Lung (tissue), 12 donors: ENCODE data around the gene C11orf91. TPM values are rescaled to one million over a fixed set of nuclear protein-coding genes. Genes with fewer than 3 reads are reported as not detected.
"Not testable (repeated sequence)": the region's sequence is repeated elsewhere in the genome, so short reads cannot be mapped to it uniquely, and the experiment has no call there.

ENCODE experiments used
- ATAC-seq: fragments of 200-7000 bp; cut with Tn5 transposase; one replicate; pipeline ENCODE4 v1.9.1; 2020; ENCODE audit warnings: moderate number of reproducible peaks; ENCODE audit not compliant: insufficient read depth, low FRiP score
- DNase-seq, 3 donors: peaks; one replicate each; pipeline ENCODE4 v3.0.0-alpha.2; 2013 to 2017
- H3K27ac ChIP-seq, 2 donors: one replicate each; pipeline ENCODE4 v1.5.1; 2013; ENCODE audit warnings: mild to moderate bottlenecking in 2 of 2, moderate library complexity in 2 of 2, control low read depth in 1 of 2, inconsistent platforms in 1 of 2, low read depth in 1 of 2, low read length in 1 of 2
- H3K27me3 ChIP-seq, 3 donors: one replicate each; pipeline ENCODE4 v1.5.1; 2013; ENCODE audit warnings: low read length in 2 of 3; ENCODE audit not compliant: control insufficient read depth in 3 of 3, insufficient read depth in 3 of 3
- H3K36me3 ChIP-seq, 4 donors: one replicate each; pipeline ENCODE4 v1.5.1; 2013; ENCODE audit warnings: low read length in 4 of 4, mild to moderate bottlenecking in 1 of 4, moderate library complexity in 1 of 4; ENCODE audit not compliant: control insufficient read depth in 4 of 4, insufficient read depth in 4 of 4
- H3K4me1 ChIP-seq, 5 donors: one replicate each; pipeline ENCODE4 v1.5.1; 2013; ENCODE audit warnings: low read length in 5 of 5, mild to moderate bottlenecking in 2 of 5, moderate library complexity in 1 of 5; ENCODE audit not compliant: control insufficient read depth in 5 of 5, insufficient read depth in 5 of 5
- H3K4me3 ChIP-seq: one replicate; pipeline ENCODE4 v1.5.1; 2013; ENCODE audit warnings: mild to moderate bottlenecking, control low read depth, moderate library complexity
- H3K9ac ChIP-seq, 2 donors: one replicate each; pipeline ENCODE4 v1.5.1; 2013; ENCODE audit warnings: low read length in 2 of 2, control low read depth in 1 of 2; ENCODE audit not compliant: insufficient read depth in 1 of 2
- H3K9me3 ChIP-seq, 4 donors: one replicate each; pipeline ENCODE4 v1.5.1; 2013; ENCODE audit warnings: low read length in 3 of 4, mild to moderate bottlenecking in 1 of 4, moderate library complexity in 1 of 4; ENCODE audit not compliant: control insufficient read depth in 4 of 4, insufficient read depth in 3 of 4
- WGBS, 2 donors: extraction: QIAGEN DNeasy Blood & Tissue Kit; methylation state at CpG; one replicate each; pipeline ENCODE4 v1.1.7; 2013; 5-methylcytosine and 5-hydroxymethylcytosine counted together
- polyA plus RNA-seq, 2 donors: library from polyadenylated mRNA; stranded (reverse); fragments of 200-250 nt; gene quantifications; one replicate each; pipeline ENCODE4 v1.2.1, GENCODE V29; 2013
- total RNA-seq, 2 donors: library from RNA; depleted of rRNA in 1 of 2; stranded (reverse); fragments of >200 nt in 1 of 2; gene quantifications; one replicate each; pipeline ENCODE4 v1.2.1, GENCODE V29; 2014 to 2021
- TF ChIP-seq, protein P1 (sequence below): IDR thresholded peaks from 2 replicates; pipeline ENCODE4 v1.5.1; 2012; ENCODE audit warnings: mild to moderate bottlenecking; ENCODE audit errors: control extremely low read depth, extremely low read depth
- donor health status: control.
- donor health status: control.
- donor health status: Bipolar disorder and iron deficiency.
- donor health status: healthy.
- donor health status: DM: yes; HTN: yes; CAD: no.

Gene C11orf91
- total and polyA plus RNA-seq, 4 donors, result 0.58 to 3.6 TPM; not detected in 2

DNA sequence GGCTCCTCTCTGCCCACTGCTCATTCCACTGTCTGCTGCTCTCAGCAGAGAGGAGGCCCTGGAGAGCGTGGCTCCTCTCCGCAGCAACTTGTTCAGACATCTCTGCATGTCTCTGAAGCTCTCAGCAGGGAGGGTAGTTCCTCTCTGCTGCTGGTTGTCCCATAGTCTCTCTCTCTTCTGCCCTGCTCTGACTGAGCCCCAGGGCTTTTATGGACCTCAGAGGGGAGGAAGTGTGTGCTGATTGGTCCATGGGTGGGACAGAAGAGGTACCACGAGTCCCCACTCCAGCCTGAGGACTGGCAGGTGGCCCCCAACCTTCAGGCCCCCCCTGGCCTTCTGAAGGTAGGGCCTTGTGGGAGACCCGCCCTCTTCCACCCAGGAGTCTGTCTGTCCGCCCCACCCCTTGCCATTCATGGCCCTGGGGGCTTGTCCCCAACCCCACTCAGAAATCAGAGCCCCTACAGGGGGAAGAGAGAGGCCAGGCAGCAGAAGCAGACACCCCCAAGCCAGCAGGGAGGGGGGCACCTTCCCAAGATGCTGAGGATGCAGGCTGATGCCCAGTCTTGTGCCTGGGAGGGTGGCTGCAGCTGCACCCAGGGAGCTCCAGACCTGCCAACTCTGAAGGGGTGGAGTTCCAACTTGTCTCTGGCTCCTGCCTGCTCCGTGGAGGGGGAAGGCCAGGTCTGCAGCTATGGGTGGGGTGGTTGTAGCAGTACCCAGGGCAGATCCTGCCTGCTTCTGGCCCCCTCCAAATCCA, 35.1 kb downstream of the C11orf91 start:
- Histone ChIP-seq H3K9ac (no peak overlapping the region), H3K36me3 (no peaks in the 10 kb centered on the region), H3K4me3 (no peak overlapping the region), H3K27ac (no peak overlapping the region), H3K27me3 (no peaks in the 10 kb centered on the region), H3K9me3 (no peaks in the 10 kb centered on the region), H3K4me1 (no peaks in the 10 kb centered on the region)
- DNase-seq (no peak), ATAC-seq (no peak)
- 79 to 86% methylated on average over 6 of the region's 6 CpGs for WGBS, 2 donors
- TF ChIP-seq, protein P1, sequence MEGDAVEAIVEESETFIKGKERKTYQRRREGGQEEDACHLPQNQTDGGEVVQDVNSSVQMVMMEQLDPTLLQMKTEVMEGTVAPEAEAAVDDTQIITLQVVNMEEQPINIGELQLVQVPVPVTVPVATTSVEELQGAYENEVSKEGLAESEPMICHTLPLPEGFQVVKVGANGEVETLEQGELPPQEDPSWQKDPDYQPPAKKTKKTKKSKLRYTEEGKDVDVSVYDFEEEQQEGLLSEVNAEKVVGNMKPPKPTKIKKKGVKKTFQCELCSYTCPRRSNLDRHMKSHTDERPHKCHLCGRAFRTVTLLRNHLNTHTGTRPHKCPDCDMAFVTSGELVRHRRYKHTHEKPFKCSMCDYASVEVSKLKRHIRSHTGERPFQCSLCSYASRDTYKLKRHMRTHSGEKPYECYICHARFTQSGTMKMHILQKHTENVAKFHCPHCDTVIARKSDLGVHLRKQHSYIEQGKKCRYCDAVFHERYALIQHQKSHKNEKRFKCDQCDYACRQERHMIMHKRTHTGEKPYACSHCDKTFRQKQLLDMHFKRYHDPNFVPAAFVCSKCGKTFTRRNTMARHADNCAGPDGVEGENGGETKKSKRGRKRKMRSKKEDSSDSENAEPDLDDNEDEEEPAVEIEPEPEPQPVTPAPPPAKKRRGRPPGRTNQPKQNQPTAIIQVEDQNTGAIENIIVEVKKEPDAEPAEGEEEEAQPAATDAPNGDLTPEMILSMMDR, result no peak

DNA sequence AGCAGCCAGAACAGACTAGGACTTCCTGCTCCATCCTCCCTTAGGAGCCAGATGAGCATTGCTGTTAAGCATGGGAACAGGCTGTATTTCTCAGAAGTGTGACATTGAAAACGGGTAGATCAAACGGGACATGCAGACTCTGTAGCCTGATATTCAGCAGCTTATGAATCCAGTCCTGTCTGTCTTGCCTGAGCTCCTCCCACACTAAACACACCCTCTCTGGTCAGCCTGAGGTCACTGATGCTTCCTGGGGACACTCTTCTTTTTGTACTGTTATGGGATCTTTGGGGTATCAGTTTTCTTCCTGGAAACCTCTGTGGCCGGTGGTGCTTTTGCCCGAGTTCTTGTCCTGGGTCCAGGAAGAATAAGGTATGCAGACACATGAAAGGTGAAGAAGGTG, 35.8 kb downstream of the C11orf91 start:
- TF ChIP-seq, protein P1, result no peak
- DNase-seq, result no peak
- no peak overlapping the region for H3K9ac ChIP-seq
- H3K4me3 ChIP-seq, result no peak overlapping the region
- no peak for ATAC-seq
- 85 to 89% methylated on average over 4 of the region's 4 CpGs for WGBS, 2 donors
- H3K9me3 ChIP-seq, result no peaks in the 10 kb centered on the region
- H3K4me1 ChIP-seq, result no peaks in the 10 kb centered on the region
- H3K27ac ChIP-seq, result no peak overlapping the region
- H3K27me3 ChIP-seq, result no peaks in the 10 kb centered on the region
- H3K36me3 ChIP-seq, result no peaks in the 10 kb centered on the region

DNA sequence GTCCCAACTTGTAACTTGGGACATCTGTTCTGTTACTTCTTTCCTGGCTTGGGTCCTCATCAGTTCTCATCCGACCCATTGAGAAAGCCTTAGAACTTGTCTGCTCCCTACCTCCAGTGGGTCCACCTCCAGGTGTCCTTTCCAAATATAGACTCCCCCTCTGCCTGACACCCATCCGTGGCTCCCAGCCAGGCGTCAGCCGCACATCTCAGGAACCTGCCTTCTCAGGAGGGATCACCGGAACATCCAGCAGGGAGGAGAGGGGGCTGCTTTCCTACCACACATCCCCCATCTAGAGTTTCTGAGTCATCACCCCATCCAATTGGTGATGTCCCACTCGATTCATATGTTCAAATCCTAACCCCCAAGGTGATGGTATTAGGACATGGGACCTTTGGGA, 36.5 kb downstream of the C11orf91 start:
- ATAC-seq, result no peak
- Histone ChIP-seq H3K4me3 (no peak overlapping the region), H3K9me3 (no peaks in the 10 kb centered on the region), H3K9ac (no peak overlapping the region), H3K27me3 (no peaks in the 10 kb centered on the region), H3K36me3 (no peaks in the 10 kb centered on the region), H3K4me1 (no peaks in the 10 kb centered on the region), H3K27ac (no peak overlapping the region)
- WGBS, 2 donors, result 85 to 90% methylated on average over 6 of the region's 6 CpGs
- DNase-seq, result no peak
- TF ChIP-seq, protein P1, result no peak

DNA sequence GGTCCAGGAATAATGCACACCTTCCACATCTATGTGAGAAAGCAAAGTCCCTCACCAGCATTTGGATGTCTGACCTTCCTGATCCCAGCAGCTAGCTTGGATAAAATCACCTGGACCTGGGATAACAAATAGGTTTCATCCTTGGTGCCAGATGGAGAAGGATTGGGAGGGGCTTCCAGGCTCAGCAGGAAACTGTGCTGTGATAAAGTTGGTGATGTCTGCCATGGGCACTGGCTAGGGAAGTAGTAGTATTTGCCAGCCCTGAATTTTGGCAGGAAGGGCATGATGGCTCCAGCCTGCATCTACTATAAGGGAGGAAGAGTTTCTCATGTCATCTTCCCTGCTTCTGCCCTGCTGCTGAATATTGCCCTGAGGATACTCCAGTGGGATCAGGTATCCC, 37.5 kb downstream of the C11orf91 start:
- H3K36me3 ChIP-seq, result no peaks in the 10 kb centered on the region
- no peak overlapping the region for H3K4me3 ChIP-seq
- no peaks in the 10 kb centered on the region for H3K27me3 ChIP-seq
- TF ChIP-seq, protein P1, result no peak
- H3K4me1 ChIP-seq, result no peaks in the 10 kb centered on the region
- ATAC-seq (no peak), DNase-seq (no peak)
- no peaks in the 10 kb centered on the region for H3K9me3 ChIP-seq
- H3K9ac ChIP-seq, result no peak overlapping the region
- no peak overlapping the region for H3K27ac ChIP-seq

DNA sequence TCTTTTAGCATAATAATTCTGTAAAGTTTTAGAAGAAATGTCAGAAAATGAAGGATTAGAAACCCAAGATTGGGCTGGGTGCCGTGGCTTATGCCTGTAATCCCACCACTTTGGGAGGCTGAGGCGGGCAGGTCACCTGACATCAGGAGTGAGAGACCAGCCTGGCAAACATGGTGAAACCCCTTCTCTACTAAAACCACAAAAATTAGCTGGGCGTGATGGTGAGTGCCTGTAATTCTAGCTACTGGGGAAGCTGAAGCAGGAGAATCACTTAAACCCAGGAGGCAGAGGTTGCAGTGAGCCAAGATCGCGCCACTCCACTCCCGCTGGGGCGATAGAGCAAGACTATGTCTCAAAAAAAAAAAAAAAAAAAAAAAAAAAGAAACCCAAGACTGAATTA, 39.1 kb downstream of the C11orf91 start:
- 90 to 94% methylated on average over 7 of the region's 7 CpGs for WGBS, 2 donors
- not testable (repeated sequence) for H3K4me1 ChIP-seq, H3K4me3 ChIP-seq, H3K27ac ChIP-seq, H3K9me3 ChIP-seq, DNase-seq, ATAC-seq, H3K36me3 ChIP-seq, H3K27me3 ChIP-seq, H3K9ac ChIP-seq
